Right cardiac atrium (tissue), 5 donors: ENCODE results near the gene REELD1. TPM values are rescaled to one million over a fixed set of nuclear protein-coding genes. Genes with fewer than 3 reads are reported as not detected.

ENCODE experiments used
- ATAC-seq, 2 donors: fragments of 200-7000 bp; cut with Tn5 transposase; one replicate each; pipeline versions ENCODE4 v1.8.0 to v1.9.1; 2020; ENCODE audit warnings: moderate library complexity in 2 of 2, mild to moderate bottlenecking in 1 of 2
- DNase-seq, 3 donors: peaks; one replicate each; pipeline ENCODE4 v3.0.0-alpha.2; 2020
- H3K27ac ChIP-seq: one replicate; pipeline ENCODE4 v1.5.1; 2013; ENCODE audit warnings: mild to moderate bottlenecking, low read length, control low read depth, moderate library complexity
- H3K27me3 ChIP-seq: one replicate; pipeline ENCODE4 v1.6.1; 2013; ENCODE audit not compliant: control insufficient read depth, insufficient read depth
- H3K4me1 ChIP-seq: one replicate; pipeline ENCODE4 v1.6.1; 2013; ENCODE audit warnings: low read length; ENCODE audit not compliant: control insufficient read depth, insufficient read depth
- H3K4me3 ChIP-seq: one replicate; pipeline ENCODE4 v1.5.1; 2013; ENCODE audit warnings: low read length, control low read depth
- H3K9me3 ChIP-seq: one replicate; pipeline ENCODE4 v1.6.1; 2013; ENCODE audit warnings: low read length; ENCODE audit not compliant: control insufficient read depth
- WGBS: extraction: QIAGEN DNeasy Blood & Tissue Kit; methylation state at CpG from one replicate; pipeline ENCODE4 v1.1.7; 2013; 5-methylcytosine and 5-hydroxymethylcytosine counted together
- intact Hi-C, 4 donors: fragments of 100-400 bp; cut with DNase I; formaldehyde crosslinking; loops; one replicate each; pipeline versions ENCODE4 v1.11.0 to v1.14.0; 2022 to 2023
- polyA plus RNA-seq: library from polyadenylated mRNA; stranded (reverse); fragments of 200-250 nt; gene quantifications from one replicate; pipeline ENCODE4 v1.2.3, GENCODE V29; 2013
- total RNA-seq, 4 donors: library from RNA; stranded (reverse); fragmentation: NEBNext Ultra II Directional; extraction: Animal tissue kit (Norgen Biotek cat#: 25700); gene quantifications; one replicate each; pipeline ENCODE4 v1.2.1, GENCODE V29; 2021
- donor health status: healthy with polysubstance abuse.
- donor health status: DM: no; HTN: yes; CAD: no.
- donor health status: DM: no; HTN: no; CAD: no.
- donor health status: DM: no; HTN: yes; CAD: no; lungs with severe emphysema.
- donor health status: DM: yes; HTN: yes; CAD: no.

Gene REELD1
- total and polyA plus RNA-seq, 5 donors = 0.17 to 0.18 TPM; not detected in 3

DNA sequence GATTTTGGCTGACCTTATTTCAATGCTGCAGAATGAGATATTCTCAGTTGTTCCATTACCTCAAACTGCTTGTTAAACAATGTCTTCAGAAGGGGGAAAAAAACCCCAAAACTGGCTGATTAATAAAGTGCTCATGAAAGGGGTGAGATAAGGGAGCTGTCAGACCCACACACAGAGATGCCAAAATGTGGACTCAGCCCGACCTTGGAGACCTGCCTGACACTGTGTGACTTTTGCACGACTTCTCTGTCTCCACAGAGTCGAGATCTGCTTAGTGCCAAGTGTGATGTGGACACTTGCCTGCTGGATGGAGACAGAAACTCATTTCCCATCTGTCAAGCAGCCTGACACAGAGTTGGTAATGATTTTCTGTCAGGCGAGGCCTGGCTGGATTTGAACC lies 31.5 kb downstream of the REELD1 start:
- Histone ChIP-seq H3K4me1 (peaks cover 12% of the 10 kb centered on the region), H3K9me3 (no peaks in the 10 kb centered on the region), H3K4me3 (no peak overlapping the region), H3K27me3 (no peaks in the 10 kb centered on the region), H3K27ac (peak overlapping the region; percentile 14)
- 36% methylated on average over 4 of the region's 4 CpGs for WGBS
- DNase-seq (peak; percentile 79 to 91 (median 88)), ATAC-seq (peak; percentile 16 to 64)
- intact Hi-C loops = no loop called here

GRCh38 chr4:146246381-146246780 lies 32.0 kb downstream of the REELD1 start:
- no peaks in the 10 kb centered on the region for H3K27me3 ChIP-seq
- H3K27ac ChIP-seq = peak overlapping the region; percentile 14
- ATAC-seq = no peak
- WGBS = 76% methylated on average over 6 of the region's 6 CpGs
- H3K4me3 ChIP-seq = no peak overlapping the region
- peaks cover 12% of the 10 kb centered on the region for H3K4me1 ChIP-seq
- no peaks in the 10 kb centered on the region for H3K9me3 ChIP-seq
- intact Hi-C loops = no loop called here
- no peak for DNase-seq

GRCh38 chr4:146247356-146247755 lies 33.0 kb downstream of the REELD1 start:
- Histone ChIP-seq H3K27me3 (no peaks in the 10 kb centered on the region), H3K9me3 (no peaks in the 10 kb centered on the region), H3K4me3 (no peak overlapping the region), H3K27ac (no peak overlapping the region), H3K4me1 (peaks cover 12% of the 10 kb centered on the region)
- intact Hi-C loops = no loop called here
- DNase-seq = no peak
- no peak for ATAC-seq
- WGBS = 72% methylated on average over 2 of the region's 2 CpGs

DNA sequence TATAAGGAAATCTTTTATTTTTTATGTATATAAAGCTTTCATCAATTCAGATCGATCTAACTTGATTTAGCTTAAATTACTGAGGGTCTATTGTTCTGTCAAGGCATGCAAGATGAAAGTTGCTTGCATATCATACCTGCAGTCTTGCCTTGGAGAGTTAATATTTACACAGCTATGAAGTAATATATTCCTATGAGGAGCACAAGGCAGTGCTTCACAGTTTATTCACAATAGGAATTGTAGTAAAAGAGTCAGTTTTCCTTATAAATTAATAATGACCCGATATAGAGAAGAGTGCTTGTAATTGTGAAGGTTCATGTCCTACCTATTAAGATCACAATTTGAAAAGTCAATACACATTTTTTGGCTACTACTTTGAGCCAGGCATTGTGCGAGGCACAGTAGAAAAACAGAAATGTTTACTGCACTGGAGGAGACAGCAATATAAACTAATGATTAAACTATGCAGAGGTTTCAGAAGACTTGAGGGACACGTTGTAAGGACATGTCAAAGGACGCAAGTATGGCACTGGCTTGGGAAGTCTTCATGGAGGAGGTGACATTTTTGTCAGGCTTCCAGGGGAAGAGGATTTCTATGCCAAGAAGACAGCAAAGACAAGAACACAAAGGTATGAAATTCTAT lies 38.8 kb downstream of the REELD1 start:
- no peak for ATAC-seq
- no peaks in the 10 kb centered on the region for H3K4me1 ChIP-seq
- WGBS = 92% methylated on average over 5 of the region's 5 CpGs
- H3K27me3 ChIP-seq = no peaks in the 10 kb centered on the region
- H3K9me3 ChIP-seq = no peaks in the 10 kb centered on the region
- intact Hi-C loops = no loop called here
- DNase-seq = no peak
- no peak overlapping the region for H3K27ac ChIP-seq
- no peak overlapping the region for H3K4me3 ChIP-seq

GRCh38 chr4:146255463-146255862 lies 41.1 kb downstream of the REELD1 start:
- Histone ChIP-seq H3K4me3 (no peak overlapping the region), H3K9me3 (no peaks in the 10 kb centered on the region), H3K4me1 (no peaks in the 10 kb centered on the region), H3K27ac (no peak overlapping the region), H3K27me3 (no peaks in the 10 kb centered on the region)
- DNase-seq = no peak
- intact Hi-C loops = no loop called here
- 67% methylated on average over 1 of the region's 1 CpG for whole genome bisulfite sequencing
- no peak for ATAC-seq

- ATAC-seq (no peak), DNase-seq (no peak)
- H3K27ac ChIP-seq = no peak overlapping the region
- H3K4me3 ChIP-seq = no peak overlapping the region
- H3K4me1 ChIP-seq = no peaks in the 10 kb centered on the region
- no peaks in the 10 kb centered on the region for H3K27me3 ChIP-seq
- intact Hi-C loops = no loop called here
- 62% methylated on average over 3 of the region's 3 CpGs for WGBS
- no peaks in the 10 kb centered on the region for H3K9me3 ChIP-seq
Observed at GRCh38 chr4:146255874-146256273, 41.5 kb downstream of the REELD1 start.

- intact Hi-C loops = no loop called here
- H3K27me3 ChIP-seq = no peaks in the 10 kb centered on the region
- H3K4me3 ChIP-seq = no peak overlapping the region
- no peak for DNase-seq
- H3K4me1 ChIP-seq = no peaks in the 10 kb centered on the region
- H3K27ac ChIP-seq = no peak overlapping the region
- no peaks in the 10 kb centered on the region for H3K9me3 ChIP-seq
- no peak for ATAC-seq
- WGBS = 50% methylated on average over 1 of the region's 1 CpG
Observed at GRCh38 chr4:146256328-146256727, 42.0 kb downstream of the REELD1 start.

- DNase-seq (no peak), ATAC-seq (no peak)
- intact Hi-C loops = no loop called here
- no peaks in the 10 kb centered on the region for H3K4me1 ChIP-seq
- 98% methylated on average over 1 of the region's 1 CpG for WGBS
- H3K9me3 ChIP-seq = no peaks in the 10 kb centered on the region
- H3K4me3 ChIP-seq = no peak overlapping the region
- no peaks in the 10 kb centered on the region for H3K27me3 ChIP-seq
- H3K27ac ChIP-seq = no peak overlapping the region
Observed at GRCh38 chr4:146257511-146257910, 43.2 kb downstream of the REELD1 start.

DNA sequence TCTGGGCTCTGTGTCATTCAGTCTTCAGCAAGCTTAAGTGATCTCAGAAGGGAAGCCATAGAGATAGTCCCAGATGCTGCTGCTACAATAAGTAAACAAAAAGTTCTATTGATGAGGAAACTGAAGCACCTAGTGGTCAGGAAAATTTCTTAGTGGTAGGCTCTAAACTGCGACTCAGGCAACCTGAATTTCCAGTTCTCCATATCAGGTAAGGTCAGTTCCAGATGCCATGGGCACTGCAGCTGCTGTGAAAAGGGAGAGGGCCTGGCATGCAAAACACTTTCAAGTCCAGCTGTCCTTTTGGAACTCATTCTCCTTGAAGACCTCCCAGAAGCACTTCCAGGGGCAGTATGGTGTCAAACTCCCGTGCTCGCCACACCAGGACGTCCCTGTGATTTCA lies 46.2 kb downstream of the REELD1 start:
- no peaks in the 10 kb centered on the region for H3K27me3 ChIP-seq
- no peak for ATAC-seq
- no peaks in the 10 kb centered on the region for H3K4me1 ChIP-seq
- no peaks in the 10 kb centered on the region for H3K9me3 ChIP-seq
- no peak overlapping the region for H3K4me3 ChIP-seq
- intact Hi-C loops = no loop called here
- no peak overlapping the region for H3K27ac ChIP-seq
- 93% methylated on average over 4 of the region's 4 CpGs for WGBS
- no peak for DNase-seq

GRCh38 chr4:146261041-146261440 lies 46.7 kb downstream of the REELD1 start:
- H3K27ac ChIP-seq = no peak overlapping the region
- ATAC-seq = no peak
- H3K4me1 ChIP-seq = no peaks in the 10 kb centered on the region
- H3K4me3 ChIP-seq = no peak overlapping the region
- no peaks in the 10 kb centered on the region for H3K9me3 ChIP-seq
- intact Hi-C loops = no loop called here
- H3K27me3 ChIP-seq = no peaks in the 10 kb centered on the region
- DNase-seq = no peak
- 97% methylated on average over 2 of the region's 2 CpGs for WGBS

- no peaks in the 10 kb centered on the region for H3K9me3 ChIP-seq
- H3K4me1 ChIP-seq = no peaks in the 10 kb centered on the region
- H3K27ac ChIP-seq = no peak overlapping the region
- ATAC-seq (no peak), DNase-seq (no peak)
- intact Hi-C loops = no loop called here
- no peak overlapping the region for H3K4me3 ChIP-seq
- no peaks in the 10 kb centered on the region for H3K27me3 ChIP-seq
Observed at GRCh38 chr4:146263793-146264192, 49.5 kb downstream of the REELD1 start.

DNA sequence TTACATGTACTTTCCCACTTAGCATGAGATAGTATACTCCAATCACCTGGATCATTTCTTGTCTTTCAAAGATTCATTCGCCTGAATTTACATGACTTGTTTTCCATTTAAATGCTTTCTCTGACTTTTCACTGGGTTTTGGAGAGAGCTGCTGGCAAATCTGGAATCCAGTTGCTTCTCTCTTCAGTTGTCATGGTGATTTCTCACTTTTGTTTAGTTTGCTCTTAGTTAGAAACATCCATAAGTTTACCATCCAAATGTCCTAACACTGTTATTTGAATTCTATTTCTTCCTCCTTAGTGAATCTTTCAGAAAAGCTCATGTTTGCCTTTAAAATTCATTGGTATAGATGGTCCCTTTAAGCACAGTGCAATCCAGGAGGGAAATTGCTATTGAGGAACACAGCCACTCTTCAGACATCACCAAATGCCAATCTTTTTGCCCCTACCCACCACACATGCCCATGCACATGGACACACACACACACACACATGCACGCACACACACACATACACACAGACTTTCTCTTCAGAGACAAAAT lies 51.7 kb downstream of the REELD1 start:
- H3K4me1 ChIP-seq = no peaks in the 10 kb centered on the region
- ATAC-seq = no peak
- WGBS = 89% methylated on average over 2 of the region's 2 CpGs

More for the DNA sequence above, 51.7 kb downstream of the REELD1 start:
- Histone ChIP-seq H3K27me3 (no peaks in the 10 kb centered on the region), H3K9me3 (no peaks in the 10 kb centered on the region), H3K27ac (no peak overlapping the region), H3K4me3 (no peak overlapping the region)
- no peak for DNase-seq
- intact Hi-C loops = no loop called here
